HepG2 (cell line): ENCODE data around the gene FITM1. TPM values are rescaled to one million over a fixed set of nuclear protein-coding genes. Genes with fewer than 3 reads are reported as not detected.
A peak's percentile ranks its signal among the peaks of the same experiment; 100 is the strongest.

Source experiments
- AGO2 ChIP-seq: fragments of 200-400 bp; formaldehyde crosslinking; optimal IDR thresholded peaks from 2 replicates; pipeline ENCODE3; 2017; ENCODE audit warnings: mild to moderate bottlenecking, low read depth, low read length, moderate library complexity
- ARID4A ChIP-seq: sonication (generic); formaldehyde crosslinking; IDR thresholded peaks from 2 replicates; pipeline ENCODE4 v1.5.0; 2020; ENCODE audit warnings: mild to moderate bottlenecking, missing genetic modification reagents, borderline replicate concordance
- FOXK1 ChIP-seq: sonication (generic); formaldehyde crosslinking; IDR thresholded peaks from 2 replicates; pipeline ENCODE4 v1.4.0; 2020; ENCODE audit warnings: low read depth, missing genetic modification reagents, borderline replicate concordance
- HNF4A ChIP-seq: sonication (generic); formaldehyde crosslinking; IDR thresholded peaks from 2 replicates; pipeline ENCODE4 v1.4.0; 2020; ENCODE audit warnings: missing genetic modification reagents
- KDM5A ChIP-seq: fragments of 200-600 bp; sonication (generic); IDR thresholded peaks from 2 replicates; pipeline ENCODE4 v1.7.0; 2018; ENCODE audit warnings: antibody characterized with exemption, mild to moderate bottlenecking, low read length, borderline replicate concordance
- MXD3 ChIP-seq: IDR thresholded peaks from 2 replicates; pipeline ENCODE4 v1.6.1; 2016; ENCODE audit warnings: mild to moderate bottlenecking, missing biosample characterization, missing genetic modification reagents
- PATZ1 ChIP-seq: sonication (generic); formaldehyde crosslinking; IDR thresholded peaks from 2 replicates; pipeline ENCODE4 v1.4.0; 2020; ENCODE audit warnings: missing genetic modification reagents
- TAF15 ChIP-seq: fragments of 200-400 bp; formaldehyde crosslinking; IDR thresholded peaks from one replicate; pipeline ENCODE4 v1.6.1; 2018; ENCODE audit warnings: mild to moderate bottlenecking, low read depth, low read length; ENCODE audit not compliant: poor library complexity, severe bottlenecking
- ZNF225 ChIP-seq: sonication (generic); formaldehyde crosslinking; IDR thresholded peaks from 2 replicates; pipeline ENCODE4 v1.4.0; 2020; ENCODE audit warnings: mild to moderate bottlenecking, missing genetic modification reagents
- ZNF235 ChIP-seq: sonication (generic); formaldehyde crosslinking; IDR thresholded peaks from 2 replicates; pipeline ENCODE4 v1.8.1; 2023; ENCODE audit warnings: mild to moderate bottlenecking, missing genetic modification reagents, borderline replicate concordance
- ZNF597 ChIP-seq: sonication (generic); formaldehyde crosslinking; IDR thresholded peaks from 2 replicates; pipeline ENCODE4 v1.5.0; 2020; ENCODE audit warnings: missing genetic modification reagents
- polyA plus RNA-seq, 8 experiments: library from polyadenylated mRNA; depleted of rRNA in 3 of 8; stranded (reverse) in 7 of 8; unstranded in 1 of 8; fragments of >200 nt; fragmentation: Illumina TruSeq in 4 of 8; extraction: Trizol in 4 of 8; gene quantifications; 2 replicates each; pipeline versions ENCODE4 v1.2.1 to v1.2.3, GENCODE V29; 2011 to 2016; ENCODE audit warnings: low read depth in 4 of 8, missing spikeins in 1 of 8, mixed read lengths in 1 of 8; ENCODE audit not compliant: insufficient read depth in 1 of 8
- total RNA-seq, 5 experiments: library from RNA; depleted of rRNA; stranded (reverse); fragments of >200 nt; fragmentation: Illumina TruSeq; extraction: Trizol; gene quantifications; 2 replicates each; pipeline ENCODE4 v1.2.3, GENCODE V29; 2016; ENCODE audit warnings: low read depth in 1 of 5

FITM1 gene
- total and polyA plus RNA-seq, 2 of the 13 experiments (the other 11 are each of a cell fraction or from before 2014, with no cell fraction given) = 2.7 to 5.8 TPM

DNA sequence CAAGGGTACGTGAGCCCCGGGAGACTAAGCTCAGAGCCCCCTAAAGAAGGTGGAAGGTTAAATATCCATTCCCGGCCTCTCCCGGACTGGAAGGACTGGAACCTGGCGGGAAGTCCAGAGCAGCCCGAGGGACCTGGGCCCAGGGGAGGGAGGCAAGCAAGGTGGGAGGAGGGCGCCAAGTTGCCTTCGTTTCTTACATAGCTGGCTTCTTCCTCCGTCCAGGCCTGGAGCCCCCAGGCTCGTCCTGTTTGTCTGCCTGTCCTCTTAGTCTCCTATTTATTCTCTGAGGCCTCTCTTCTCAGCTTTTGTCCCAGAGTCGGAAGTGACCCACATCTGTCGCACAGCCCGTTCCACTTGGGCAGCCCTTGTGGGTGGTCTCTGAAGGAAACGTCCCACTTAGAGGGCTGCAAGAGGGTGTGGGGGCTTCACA lies 35.6 kb upstream of the FITM1 start (continued):
- TF ChIP-seq FOXK1 (CRISPR knock-in tag) = no peak
- TF ChIP-seq ARID4A = no peak
- no peak for TF ChIP-seq ZNF225 (CRISPR knock-in tag)
- peak; percentile 21; the same call in 1 of the 2 replicates for TF ChIP-seq KDM5A
- no peak for TF ChIP-seq ZNF597 (CRISPR knock-in tag)
- TF ChIP-seq MXD3 (CRISPR knock-in tag) = no peak
- TF ChIP-seq PATZ1 (CRISPR knock-in tag) = no peak
- no peak for TF ChIP-seq HNF4A
- peak; percentile 63 for TF ChIP-seq AGO2
- no peak for TF ChIP-seq ZNF235
- no peak for TF ChIP-seq TAF15
